Ramos (cell line): ENCODE measurements around the gene KCNJ5.

Experiments used
- in situ Hi-C: fragments of 300-500 bp; cut with MboI; formaldehyde crosslinking; loops from one replicate; pipeline ENCODE4 v1.14.3; 2022; ENCODE audit warnings: low sequenced_read_pairs; ENCODE audit not compliant: unreplicated experiment

Gene KCNJ5

GRCh38 chr11:128927683-128928336 is 36.7 kb downstream of the KCNJ5 start:
- in situ Hi-C loops = no loop called here

DNA sequence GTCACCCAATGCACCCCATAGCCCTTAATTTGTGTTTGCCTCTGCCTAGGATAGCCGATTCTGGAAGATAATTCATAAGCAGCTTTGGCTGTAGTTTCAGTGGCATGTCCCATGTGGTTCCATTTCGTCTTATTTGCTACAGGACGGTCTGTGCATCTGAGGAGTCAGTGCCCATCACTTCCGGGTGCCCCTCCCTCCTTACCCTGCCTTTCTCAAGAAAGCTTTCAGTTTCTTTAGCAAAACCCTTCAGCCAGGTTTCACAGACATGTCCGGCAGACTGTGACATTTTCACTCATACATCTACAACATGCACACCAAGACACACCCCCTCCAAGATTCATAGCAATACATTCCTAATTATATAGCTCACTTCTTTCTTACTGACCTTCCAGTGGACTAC is 37.2 kb downstream of the KCNJ5 start:
- in situ Hi-C loops = no loop called here

DNA sequence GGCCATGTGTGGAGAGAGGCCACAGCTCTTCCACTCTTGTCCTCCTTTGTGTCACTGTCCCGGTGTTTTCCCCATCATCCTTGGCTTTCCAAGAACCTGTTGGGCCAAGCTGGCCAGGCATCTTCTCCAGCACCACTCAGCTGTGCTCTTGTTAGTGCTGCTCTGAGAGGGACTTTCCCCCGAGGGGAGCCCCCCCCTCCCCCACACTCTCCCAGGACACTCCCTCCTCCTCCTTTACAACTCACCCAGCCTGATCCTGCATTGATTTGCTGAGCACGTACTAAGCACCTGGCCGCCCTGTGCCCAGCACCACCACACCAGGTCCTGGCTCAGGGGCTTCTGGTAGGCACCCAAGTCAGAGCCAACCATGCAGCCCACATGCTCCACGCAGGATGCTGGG is 38.3 kb downstream of the KCNJ5 start:
- in situ Hi-C loops = no loop called here

DNA sequence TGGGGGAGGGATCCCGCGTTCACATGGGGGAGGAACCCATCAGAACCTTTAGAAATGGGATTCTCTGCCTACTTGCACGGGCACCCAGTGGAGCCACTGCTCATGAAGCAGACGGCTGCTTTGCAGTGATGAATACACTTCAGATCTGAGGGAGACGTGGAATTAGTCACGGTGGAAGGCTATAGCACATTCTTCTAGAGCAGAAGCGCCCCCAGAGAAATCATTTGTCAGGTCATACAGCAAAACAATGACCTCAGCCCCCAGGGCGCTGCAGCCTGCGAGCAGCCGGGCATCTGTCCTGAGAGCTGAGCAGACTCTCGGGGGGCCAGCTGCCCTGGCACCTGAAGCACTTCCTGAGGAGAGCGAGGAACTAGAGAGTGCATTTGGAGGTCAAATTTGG is 38.8 kb downstream of the KCNJ5 start:
- in situ Hi-C loops = no loop called here

DNA sequence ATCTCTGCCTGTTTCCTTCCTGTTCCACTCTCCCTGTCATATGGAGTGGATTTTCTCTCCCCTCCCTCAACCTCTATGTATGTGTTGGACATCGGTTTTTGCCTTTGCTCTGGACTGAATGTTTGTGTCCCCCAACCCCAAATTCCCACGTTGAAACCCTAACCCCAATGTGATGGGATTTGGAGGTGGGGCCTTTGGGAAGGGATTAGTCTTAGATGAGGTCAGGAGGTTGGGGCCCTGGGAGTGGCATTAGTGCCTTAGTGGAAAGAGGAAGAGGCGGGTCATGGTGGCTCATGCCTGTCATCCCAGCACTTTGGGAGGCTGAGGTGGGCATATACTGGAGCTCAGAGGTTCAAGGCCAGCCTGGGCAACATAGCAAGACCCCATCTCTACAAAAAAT is 39.9 kb downstream of the KCNJ5 start:
- in situ Hi-C loops = no loop called here

DNA sequence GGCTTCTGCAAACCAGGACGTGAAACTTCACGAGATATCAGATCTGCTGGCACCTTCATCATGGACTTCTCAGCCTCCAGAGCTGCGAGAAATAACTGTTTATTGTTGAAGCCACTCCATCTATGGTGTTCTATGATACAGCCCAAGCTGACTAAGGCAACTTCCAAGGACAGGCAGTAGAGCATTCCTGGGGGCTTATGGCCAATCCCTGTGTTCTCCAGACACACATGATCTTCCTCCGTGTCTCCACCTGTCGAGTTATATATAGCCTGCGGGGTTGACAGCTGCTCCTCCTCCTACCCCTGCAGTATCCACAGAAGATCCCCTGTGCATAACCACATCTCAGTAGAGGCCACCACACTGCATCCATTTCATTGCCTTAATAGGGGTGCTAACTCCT is 40.5 kb downstream of the KCNJ5 start:
- in situ Hi-C loops = no loop called here

GRCh38 chr11:128933481-128934178 is 42.5 kb downstream of the KCNJ5 start:
- in situ Hi-C loops = no loop called here

GRCh38 chr11:128934351-128934750 is 43.2 kb downstream of the KCNJ5 start:
- in situ Hi-C loops = no loop called here

- in situ Hi-C loops = no loop called here
These were observed 43.8 kb downstream of the KCNJ5 start for GRCh38 chr11:128934926-128935325.

GRCh38 chr11:128936606-128937251 is 45.6 kb downstream of the KCNJ5 start:
- in situ Hi-C loops = no loop called here

- in situ Hi-C loops = no loop called here
These were observed 46.3 kb downstream of the KCNJ5 start for GRCh38 chr11:128937480-128937879.

DNA sequence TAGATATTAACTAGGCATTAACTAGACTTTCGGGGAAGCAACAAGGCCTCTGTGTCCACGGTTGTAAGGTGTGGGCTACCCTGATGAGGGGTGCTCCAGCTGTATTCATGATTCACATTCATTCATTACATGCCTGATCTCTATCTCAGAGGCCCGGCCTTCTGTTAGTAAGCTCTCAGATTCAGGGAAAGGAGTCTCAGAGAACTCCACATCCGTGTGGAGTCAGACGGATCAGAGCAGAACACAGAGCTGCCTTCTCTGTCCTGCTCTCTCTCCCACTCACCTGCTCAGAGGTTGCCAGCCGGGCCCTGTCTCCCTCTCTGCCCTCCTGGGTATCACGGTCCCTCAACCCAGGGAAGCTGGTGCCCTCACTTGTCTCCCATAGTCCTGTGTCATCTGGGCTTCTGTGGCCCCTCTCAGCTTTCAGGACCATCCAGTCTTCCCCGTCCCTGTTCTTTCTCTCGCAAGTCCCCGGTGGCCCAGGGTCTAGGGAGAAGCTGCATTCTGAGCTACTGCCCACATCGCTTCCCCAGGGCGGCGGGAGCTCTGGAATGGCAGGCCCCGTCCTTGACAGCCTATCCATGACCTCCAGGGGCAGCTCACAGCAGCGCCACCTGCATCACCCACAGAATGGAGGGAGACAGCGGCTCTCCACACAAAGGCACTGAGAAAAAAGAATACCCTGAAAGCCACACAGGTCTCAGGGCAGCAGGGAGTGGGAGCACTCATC is 47.2 kb downstream of the KCNJ5 start:
- in situ Hi-C loops = no loop called here

GRCh38 chr11:128939591-128939990 is 48.4 kb downstream of the KCNJ5 start:
- in situ Hi-C loops = no loop called here

DNA sequence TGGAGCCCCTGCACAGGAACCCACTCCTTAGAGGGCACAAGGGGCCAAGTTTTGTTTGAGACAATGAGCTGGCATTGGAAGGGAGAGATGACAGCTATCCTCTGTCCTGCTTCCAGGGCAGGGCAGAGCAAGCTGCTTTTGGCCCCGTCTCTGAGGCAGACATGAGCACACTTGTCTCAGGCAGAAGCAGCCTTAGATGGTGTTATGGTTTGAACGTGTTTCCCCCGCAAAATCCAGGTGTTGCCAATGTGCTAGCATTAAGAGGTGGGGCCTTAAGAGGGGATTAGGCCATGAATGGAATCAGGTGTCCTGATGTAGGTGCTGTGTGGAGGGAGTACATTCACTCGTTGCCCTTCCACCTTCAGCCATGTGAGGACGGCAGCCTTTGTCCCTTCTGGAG is 49.0 kb downstream of the KCNJ5 start:
- in situ Hi-C loops = no loop called here

DNA sequence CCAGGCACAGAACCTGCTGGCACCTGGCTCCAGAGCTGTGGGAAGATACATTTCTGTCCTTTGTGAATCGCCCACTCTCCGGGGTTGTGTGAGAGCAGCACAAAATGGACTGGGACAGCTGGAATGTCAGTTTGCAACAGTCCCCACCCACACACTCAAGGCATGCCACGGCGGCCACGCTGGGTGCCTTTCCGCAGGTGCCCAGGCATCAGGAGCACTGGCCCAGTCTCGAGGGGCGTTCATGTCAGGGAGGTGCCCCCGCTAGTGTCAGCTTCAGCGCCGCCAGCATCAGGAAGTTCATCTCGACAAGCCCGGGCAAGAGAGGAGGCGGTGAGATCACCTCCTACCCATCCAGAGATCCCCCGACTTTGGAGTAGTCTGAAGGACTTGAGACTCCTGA is 49.4 kb downstream of the KCNJ5 start:
- in situ Hi-C loops = no loop called here

DNA sequence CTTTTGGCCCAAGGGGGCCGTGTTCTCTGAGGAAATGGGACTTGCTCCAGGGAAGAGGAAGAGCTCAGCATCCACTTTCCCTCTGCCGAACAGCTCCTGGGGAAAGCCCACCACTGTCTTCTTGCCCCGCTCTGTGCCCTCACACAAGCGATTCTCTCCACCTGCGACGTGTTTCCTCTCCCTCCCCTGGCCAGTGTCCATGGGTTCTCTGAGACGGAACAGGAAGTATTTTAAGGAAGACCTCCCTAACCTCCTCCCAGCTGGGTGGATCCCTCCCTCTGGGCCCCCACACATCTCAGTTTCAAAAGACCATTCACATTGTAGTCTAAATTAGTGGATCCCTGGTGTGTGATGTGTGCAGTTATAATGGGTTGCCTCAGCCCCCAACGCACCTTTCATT is 50.0 kb downstream of the KCNJ5 start:
- in situ Hi-C loops = no loop called here

- in situ Hi-C loops = no loop called here
These were observed 50.6 kb downstream of the KCNJ5 start for GRCh38 chr11:128941573-128942271.

DNA sequence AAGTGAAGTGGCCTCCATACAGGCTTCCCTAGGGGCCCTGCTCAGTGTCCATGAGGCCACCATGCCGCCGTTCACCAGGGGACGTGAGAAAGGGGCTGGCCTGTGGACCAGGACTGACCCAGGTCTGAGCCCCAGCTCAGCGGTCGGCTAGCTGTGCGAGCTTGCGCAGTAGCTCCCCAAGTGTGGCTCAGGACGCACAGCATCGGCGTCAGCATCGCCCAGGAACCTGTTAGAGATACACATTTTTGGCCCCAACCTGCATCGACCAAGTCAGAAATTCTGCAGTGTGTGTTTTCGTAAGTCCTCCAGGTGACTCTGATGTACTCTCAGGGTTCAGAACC is 51.1 kb downstream of the KCNJ5 start:
- in situ Hi-C loops = no loop called here

DNA sequence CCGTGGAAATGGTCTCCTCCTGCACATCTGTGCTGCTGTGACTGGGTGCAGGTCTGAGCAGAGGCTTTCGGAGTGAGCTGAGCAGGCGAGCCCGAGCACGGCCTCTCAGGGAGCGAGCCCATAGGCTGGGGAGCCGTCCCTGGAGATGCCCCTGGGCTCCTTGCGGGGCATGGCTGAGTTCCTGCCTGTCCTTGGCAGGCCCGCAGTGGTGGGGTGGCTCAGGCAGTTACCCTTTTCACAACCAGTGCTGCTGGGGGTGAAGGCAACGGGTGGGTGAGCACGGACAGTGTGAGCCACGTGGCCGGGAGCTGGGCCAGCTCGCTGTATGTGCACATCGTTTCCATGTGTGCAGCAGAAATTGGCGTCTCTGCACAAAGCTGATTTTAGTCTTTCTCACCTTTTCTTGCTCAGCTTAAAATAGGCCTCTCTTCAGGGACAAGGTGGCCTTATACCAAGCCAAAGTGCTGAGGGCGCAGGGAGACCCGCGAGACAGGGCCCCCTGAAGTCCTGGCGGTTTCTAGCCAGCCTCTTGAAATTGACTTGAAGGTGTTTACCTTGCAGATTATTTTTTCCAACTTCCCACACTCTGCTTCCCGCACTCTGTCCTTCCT is 51.8 kb downstream of the KCNJ5 start, which contains the start of gene TP53AIP1:
Gene TP53AIP1 (minus strand): TSS at position 55 of the 611 bp plus-strand sequence. CDS start 5,053 bp downstream, outside the sequence.
- in situ Hi-C loops = no loop called here

DNA sequence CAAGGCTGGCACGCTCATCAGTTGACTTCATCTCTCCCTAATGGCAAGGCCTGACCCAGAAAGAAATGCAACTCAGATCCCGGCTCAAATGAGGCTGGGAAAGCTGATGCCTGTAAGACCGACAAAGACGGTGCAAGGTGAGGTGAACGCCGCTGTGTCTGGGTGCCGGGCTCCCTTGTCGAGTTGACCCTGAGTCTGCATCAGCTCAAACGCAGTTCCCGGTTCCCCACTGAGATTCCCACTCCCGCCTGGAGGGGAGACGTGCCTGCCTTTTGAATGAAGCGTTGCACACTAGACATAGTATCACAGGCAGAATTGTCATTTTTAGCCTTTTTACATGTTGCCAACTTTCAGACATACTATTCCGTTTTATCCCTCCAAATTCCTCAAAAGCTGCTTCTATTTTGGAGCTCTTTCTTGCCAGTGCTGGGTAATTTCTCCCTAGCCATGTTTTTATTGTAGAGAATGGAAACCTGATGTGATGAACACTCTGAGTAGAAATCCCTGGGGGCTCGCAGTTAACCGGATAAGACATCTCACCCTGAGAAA is 52.3 kb downstream of the KCNJ5 start:
- in situ Hi-C loops = no loop called here
